Hematopoietic multipotent progenitor cell treated with erythropoietin and hydrocortisone succinate and interleukin-3 and kit ligand, for 4 days (in vitro differentiated cells): ENCODE results near the gene PITPNC1.
A peak's percentile ranks its signal among the peaks of the same experiment; 100 is the strongest.
"Not testable (repeated sequence)": the region's sequence is repeated elsewhere in the genome, so short reads cannot be mapped to it uniquely, and the experiment has no call there.

Experiments used
- DNase-seq: peaks from one replicate; pipeline ENCODE4 v3.0.0-alpha.2; 2015

Gene PITPNC1

DNA sequence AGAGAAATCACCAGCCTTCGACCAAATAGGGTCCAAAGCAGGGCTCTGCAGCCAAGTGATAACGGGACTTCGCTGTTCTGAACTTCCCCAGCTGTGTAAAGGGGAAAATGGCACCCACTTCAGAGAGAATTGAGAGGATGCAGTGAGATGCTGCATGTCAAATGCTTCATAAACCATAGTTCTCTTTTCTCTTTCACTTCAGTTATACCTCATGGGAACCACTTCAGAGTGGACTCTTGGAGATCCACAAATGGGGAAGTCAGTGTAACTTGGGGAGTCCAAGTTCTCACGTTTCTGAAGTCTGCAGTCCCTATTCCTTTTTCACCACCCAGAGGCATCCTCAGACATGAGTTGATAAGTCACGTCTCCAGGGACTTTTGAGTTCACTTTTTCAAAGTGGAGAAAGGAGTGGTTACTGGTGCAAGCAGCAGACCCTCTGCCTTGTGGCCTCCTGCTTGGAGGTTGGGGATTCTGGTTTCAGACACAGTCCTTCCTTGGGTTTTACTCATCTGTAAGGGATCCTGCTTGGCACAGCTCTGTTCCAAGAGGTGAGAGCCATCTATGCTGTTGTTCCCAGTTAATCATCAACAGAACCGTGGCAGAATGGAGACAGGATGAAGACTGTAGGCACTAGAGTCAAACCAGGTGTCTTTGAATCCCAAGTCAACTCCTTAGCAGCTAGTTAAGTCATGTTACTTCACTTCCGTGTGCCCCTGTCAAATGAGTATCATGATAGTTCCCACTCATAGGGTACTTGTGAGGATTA lies 217.2 kb downstream of the PITPNC1 start:
- no peak for DNase-seq

- DNase-seq: no peak
Observed at GRCh38 chr17:67600408-67600807, 223.3 kb downstream of the PITPNC1 start.

- DNase-seq: no peak
Observed at GRCh38 chr17:67601897-67602296, 224.8 kb downstream of the PITPNC1 start.

GRCh38 chr17:67602444-67602843 lies 225.4 kb downstream of the PITPNC1 start:
- no peak for DNase-seq

DNA sequence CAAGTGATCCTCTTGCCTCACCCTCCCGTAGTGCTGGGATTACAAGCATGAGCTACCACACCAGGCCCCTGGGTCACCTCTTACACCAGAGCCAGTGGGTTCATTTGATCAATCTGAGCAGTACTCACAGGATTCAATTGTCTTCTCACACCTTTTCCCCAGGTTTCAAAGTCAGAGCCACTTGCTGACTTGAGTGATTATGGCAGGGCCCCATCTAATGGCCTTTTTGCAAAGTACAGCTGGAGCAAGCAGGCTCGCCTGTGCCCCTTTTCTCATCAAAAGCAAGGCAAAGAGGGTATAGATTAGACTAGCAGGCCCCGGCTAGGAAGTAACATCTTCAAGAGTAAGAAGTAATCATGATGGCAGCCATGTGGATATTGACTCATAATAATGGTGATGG lies 225.9 kb downstream of the PITPNC1 start:
- peak; percentile 57 for DNase-seq

DNA sequence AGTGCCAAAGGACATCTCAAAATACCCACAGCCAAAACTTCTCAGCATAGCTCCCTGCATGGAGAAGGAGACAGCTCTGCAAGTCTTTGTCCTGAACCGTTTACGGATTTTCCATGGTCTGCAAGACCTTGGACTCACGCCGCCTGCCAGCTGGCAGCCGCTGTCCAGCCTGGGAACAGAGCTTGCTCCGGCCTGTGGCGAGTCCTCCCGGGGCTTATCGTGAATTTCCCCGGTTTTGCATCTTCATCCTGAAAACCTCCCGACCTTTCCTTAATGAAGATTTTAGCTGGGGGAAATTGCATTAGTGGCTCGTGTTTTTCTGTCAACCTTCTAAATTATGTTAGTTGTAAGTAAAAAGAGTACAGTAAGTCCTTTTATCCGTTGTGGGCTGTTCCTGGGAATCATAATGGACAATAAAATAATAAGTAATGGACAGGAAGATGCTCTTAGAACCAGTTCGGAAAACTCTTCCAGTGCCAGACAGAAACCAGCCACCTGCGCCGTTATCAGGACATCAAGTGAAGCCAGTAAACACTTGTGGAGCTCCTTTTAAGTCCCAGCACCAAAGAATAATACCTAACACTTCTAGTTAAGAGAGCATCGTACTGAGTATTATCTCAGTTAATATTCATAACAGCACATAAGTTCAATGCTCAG lies 228.3 kb downstream of the PITPNC1 start:
- DNase-seq: no peak

DNA sequence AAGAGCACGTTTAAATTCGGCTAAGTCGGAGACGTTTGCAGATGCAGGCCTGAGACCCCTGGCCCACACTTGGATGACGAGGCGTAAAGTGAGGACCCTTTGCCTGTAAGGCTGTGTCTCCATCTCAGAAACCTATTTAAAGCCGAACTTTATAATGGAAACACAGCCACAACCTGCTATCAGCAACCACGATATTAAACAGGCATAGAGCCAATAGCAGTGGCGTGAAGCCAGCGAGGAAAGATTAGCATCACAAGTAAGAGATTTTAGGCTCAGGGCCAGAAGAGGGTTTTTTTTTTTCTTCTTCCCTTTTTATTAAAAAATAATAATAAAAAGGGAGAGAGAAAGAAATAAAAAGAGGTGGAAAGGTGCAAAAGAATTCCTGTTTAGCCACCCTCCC lies 229.4 kb downstream of the PITPNC1 start:
- DNase-seq: peak; percentile 67

DNA sequence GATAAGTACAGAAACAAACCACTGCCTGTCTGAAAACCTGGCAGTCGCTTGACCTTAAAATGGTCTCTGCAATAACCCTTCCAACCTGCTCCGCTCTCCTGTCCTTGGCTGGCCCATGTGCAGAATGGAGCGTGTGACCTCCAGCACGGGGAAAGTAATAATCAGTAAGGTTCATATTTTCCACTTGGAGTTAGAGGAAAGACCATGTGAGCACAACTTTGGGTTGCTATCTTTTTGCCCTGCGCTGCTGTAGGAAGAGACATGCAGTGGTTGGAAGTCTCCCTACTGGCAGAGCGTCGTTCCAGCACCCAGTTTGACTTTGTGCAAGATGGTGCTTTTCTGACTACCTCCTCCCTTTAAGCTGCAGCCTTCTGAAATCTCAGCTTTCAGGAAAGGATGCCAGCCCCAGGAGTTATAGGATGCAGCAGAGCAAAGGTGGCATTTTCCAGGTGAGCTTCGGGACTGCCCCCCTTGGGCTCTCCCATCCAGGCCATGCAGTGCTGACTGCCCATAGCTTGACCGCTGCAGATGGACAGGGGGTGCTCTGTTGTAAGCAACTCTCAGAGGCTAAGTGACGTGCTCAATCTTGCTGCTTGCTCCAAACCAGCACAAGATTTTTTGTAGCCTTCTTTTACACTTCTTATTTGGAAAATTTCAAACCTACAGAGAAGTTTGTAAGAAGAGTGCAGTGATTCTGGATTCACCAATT lies 230.0 kb downstream of the PITPNC1 start:
- DNase-seq: no peak

- DNase-seq: no peak
Observed at GRCh38 chr17:67610061-67610460, 233.0 kb downstream of the PITPNC1 start.

DNA sequence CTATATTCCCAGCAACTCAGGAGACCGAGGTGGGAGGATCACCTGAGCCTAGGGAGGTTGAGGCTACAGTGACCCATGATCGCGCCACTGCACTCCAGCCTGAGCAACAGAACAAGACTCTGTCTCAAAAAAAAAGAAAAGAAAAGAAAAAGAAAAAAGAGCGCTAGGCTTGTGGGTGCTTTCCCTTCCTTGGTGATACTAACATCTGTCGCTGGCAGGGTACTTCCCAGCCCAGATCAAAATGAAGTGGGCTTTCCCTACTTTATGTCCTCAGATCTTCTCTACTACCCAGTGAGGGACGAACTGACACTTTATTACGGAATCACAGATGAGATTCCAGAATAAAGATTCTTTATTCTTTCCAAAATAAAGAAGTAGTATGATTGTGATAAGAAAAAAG lies 236.9 kb downstream of the PITPNC1 start:
- DNase-seq: no peak

DNA sequence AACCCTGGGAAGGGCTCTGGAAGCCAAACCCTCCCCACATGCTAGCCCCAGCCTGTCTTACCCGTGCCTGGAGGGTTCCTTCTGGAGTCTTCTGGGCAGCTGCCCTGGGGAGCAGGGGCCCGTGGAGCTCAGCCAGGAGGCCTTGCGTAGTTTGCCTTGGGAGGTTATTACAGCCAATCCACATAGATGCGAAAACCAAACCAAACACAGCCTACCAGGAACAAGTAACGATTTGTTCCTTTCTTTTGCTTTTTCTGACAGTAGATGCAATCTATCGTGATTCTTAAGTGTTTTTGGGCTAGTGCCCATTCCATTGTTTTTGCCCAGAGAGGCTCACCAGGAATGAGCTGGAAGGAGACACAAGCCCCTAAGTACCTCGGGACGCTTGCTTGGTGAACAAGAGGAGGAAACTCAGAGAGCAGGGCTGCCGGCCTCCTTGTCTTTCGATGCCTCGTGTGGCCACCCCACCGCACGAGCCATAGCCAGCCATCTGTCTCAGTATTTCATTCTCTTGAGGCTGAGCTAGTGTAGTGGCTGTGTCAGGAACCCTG lies 238.0 kb downstream of the PITPNC1 start:
- no peak for DNase-seq

DNA sequence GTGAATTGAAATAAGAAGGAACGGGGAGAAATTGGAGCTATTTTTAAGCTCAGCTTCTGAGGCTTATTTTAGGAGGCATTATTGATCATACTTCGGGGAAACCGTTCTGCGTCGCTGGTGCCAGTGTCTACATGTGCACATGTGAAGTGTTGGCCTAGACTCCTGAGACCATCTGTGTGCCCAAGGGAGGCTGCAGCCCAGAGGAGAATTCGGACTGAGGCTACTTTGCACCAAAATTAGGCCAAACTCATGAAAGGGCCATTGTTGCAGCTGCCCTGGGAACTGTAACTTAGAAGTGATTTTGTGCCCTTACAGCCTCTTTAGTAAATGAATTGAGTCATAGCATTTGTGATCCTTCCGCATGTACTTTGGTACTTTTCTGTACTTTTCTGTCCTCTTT lies 238.7 kb downstream of the PITPNC1 start:
- DNase-seq: no peak

- DNase-seq: no peak
Observed at GRCh38 chr17:67617304-67617899, 240.3 kb downstream of the PITPNC1 start.

GRCh38 chr17:67619555-67619954 lies 242.5 kb downstream of the PITPNC1 start:
- no peak for DNase-seq

DNA sequence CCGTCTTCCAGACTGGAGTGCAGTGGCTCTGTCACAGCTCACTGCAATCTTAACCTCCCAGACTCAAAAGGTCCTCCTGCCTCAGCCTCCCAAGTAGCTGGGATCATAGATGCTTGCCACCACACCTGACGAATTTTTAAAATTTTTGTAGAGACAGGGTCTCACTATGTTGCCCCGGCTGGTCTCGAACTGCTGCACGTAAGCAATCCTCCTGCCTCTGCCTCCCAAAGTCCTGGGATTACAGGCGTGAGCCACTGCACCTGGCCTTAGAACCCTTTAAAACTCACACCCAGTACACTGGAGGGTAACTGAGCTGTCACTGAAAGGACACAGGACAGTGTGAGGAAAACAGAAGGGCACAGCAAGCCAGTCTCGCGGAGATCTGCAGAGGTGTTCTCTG lies 243.0 kb downstream of the PITPNC1 start:
- DNase-seq: no peak

DNA sequence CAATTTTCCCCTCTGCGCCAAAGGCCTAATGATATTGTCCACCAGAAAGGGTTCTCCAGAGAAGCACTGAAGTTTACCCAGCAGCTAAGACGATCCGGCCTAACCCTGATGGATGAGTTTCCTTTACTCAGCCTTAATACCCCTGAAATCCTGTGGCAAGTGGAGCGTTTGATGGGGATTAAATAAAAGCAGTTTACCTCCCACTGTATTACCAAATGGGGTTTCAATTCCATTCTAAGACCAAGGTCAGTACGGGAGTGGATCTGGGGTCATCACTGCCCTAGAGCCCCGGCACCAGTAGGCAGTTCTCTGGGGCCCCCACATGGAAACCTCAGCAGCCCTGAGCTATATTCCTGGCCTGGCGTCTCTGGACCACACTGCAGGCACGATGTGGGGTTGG lies 243.6 kb downstream of the PITPNC1 start:
- no peak for DNase-seq

- DNase-seq: no peak
Observed at GRCh38 chr17:67623767-67624166, 246.7 kb downstream of the PITPNC1 start.

- no peak for DNase-seq
Observed at GRCh38 chr17:67624886-67625656, 248.0 kb downstream of the PITPNC1 start.

DNA sequence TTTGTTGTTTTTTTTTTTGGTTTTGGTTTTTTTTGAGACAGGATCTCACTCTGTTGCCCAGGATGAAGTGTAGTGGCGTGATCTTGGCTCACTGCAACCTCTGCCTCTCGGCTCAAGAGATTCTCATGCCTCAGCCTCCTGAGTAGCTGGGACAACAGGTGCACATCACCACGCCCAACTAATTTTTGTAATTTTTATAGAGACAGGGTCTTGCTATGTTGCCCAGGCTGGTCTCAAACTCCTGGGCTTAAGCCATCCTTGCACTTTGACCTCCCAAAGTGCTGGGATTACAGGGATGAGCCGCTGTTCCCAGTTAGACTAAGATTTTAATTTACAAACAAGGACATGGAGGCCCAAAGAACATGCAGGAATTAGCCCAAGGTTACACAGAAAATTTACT lies 248.9 kb downstream of the PITPNC1 start:
- no peak for DNase-seq

GRCh38 chr17:67628580-67629013 lies 251.5 kb downstream of the PITPNC1 start:
- peak; percentile 18 for DNase-seq

DNA sequence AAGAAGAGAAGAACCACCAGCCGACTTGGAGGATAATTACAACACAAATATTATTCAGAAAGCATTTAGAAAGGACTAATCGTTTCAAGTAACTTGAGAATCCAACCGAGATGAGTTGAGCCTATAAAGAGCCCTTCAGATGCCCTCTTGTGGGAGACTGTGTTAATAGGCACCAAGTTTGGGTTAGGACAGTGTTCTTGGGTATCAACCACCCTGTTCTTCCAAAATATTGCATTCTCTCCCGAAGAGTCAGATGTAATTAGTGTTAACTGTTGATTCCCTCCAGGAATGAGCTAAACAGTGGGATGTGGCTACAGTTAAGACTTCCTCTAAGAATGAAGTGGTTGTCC lies 252.9 kb downstream of the PITPNC1 start:
- DNase-seq: peak; percentile 64

GRCh38 chr17:67630836-67631235 lies 253.8 kb downstream of the PITPNC1 start:
- DNase-seq: not testable (repeated sequence)

DNA sequence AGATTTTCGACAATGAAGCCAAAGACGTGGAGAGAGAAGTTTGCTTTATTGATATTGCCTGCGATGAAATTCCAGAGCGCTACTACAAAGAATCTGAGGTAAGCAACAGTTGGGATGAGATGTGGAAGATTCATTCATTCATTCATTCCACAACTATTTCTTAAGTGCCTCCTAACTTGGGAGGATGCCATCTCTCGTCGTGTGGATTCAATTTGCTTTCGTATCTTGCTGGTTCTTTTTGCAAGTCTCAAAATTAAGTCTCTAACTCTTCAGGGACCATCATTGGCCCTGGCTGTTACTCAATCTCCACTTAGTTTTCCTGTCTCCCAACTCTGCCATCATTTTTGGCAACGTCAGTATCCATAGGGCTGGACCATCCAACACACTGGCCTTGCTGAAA lies 255.1 kb downstream of the PITPNC1 start:
- DNase-seq: no peak
